GM23338 (cell line): ENCODE data around the gene FNDC8. TPM values are rescaled to one million over a fixed set of nuclear protein-coding genes. Genes with fewer than 3 reads are reported as not detected.

Experiments
- ATAC-seq: fragments of 200-7000 bp; cut with Tn5 transposase; 3 replicates; pipeline ENCODE4 v1.9.1; 2020
- DNase-seq: peaks from one replicate; pipeline ENCODE4 v3.0.0-alpha.2; 2015; ENCODE audit warnings: low spot score
- H2AFZ ChIP-seq: fragments of 200-600 bp; sonication (generic); 2 replicates; pipeline ENCODE4 v1.8.0; 2016; ENCODE audit warnings: antibody characterized with exemption, mild to moderate bottlenecking, moderate library complexity
- H3F3A ChIP-seq: fragments of 200-600 bp; sonication (generic); replicated peaks from 2 replicates; pipeline ENCODE4 v1.8.0; 2017; ENCODE audit warnings: antibody characterized with exemption, mixed run types, low read depth
- H3K27ac ChIP-seq: fragments of 200-600 bp; sonication (generic); 2 replicates; pipeline ENCODE4 v1.6.1; 2016; ENCODE audit warnings: low read depth
- H3K27me3 ChIP-seq: fragments of 200-600 bp; sonication (generic); 2 replicates; pipeline ENCODE4 v1.8.0; 2016; ENCODE audit warnings: mild to moderate bottlenecking, mixed run types, moderate library complexity; ENCODE audit not compliant: insufficient read depth
- H3K36me3 ChIP-seq: fragments of 200-600 bp; sonication (generic); 2 replicates; pipeline ENCODE4 v1.8.0; 2016; ENCODE audit warnings: mild to moderate bottlenecking; ENCODE audit not compliant: insufficient read depth
- H3K4me1 ChIP-seq: fragments of 200-600 bp; sonication (generic); 2 replicates; pipeline ENCODE4 v1.8.0; 2016; ENCODE audit warnings: mild to moderate bottlenecking, moderate library complexity; ENCODE audit not compliant: insufficient read depth
- H3K4me2 ChIP-seq: fragments of 200-600 bp; sonication (generic); 2 replicates; pipeline ENCODE4 v1.7.1; 2017; ENCODE audit warnings: mixed run types
- H3K4me3 ChIP-seq: fragments of 200-600 bp; sonication (generic); 2 replicates; pipeline ENCODE4 v1.6.1; 2016; ENCODE audit warnings: mixed run types
- H3K79me2 ChIP-seq: fragments of 200-600 bp; sonication (generic); replicated peaks from 2 replicates; pipeline ENCODE4 v1.8.0; 2017; ENCODE audit warnings: mild to moderate bottlenecking; ENCODE audit not compliant: insufficient read depth
- H3K9me2 ChIP-seq: fragments of 200-600 bp; sonication (generic); 2 replicates; pipeline ENCODE4 v1.8.0; 2017; ENCODE audit not compliant: insufficient read depth
- H4K20me1 ChIP-seq: fragments of 200-600 bp; sonication (generic); replicated peaks from 2 replicates; pipeline ENCODE4 v1.8.0; 2017; ENCODE audit warnings: mild to moderate bottlenecking; ENCODE audit not compliant: insufficient read depth
- H3K27ac Mint-ChIP-seq: 2 replicates; pipeline ENCODE4 v1.8.0; 2020; ENCODE audit warnings: inconsistent platforms, mild to moderate bottlenecking, moderate library complexity, mixed read lengths
- H3K27me3 Mint-ChIP-seq: 3 replicates; pipeline ENCODE4 v1.8.0; 2022; ENCODE audit warnings: low read depth, mild to moderate bottlenecking, moderate library complexity, mixed read lengths, inconsistent platforms; ENCODE audit not compliant: insufficient read depth, poor library complexity
- H3K36me3 Mint-ChIP-seq: 3 replicates; pipeline ENCODE4 v1.8.0; 2021; ENCODE audit warnings: low read depth, mild to moderate bottlenecking, inconsistent platforms, moderate library complexity, mixed read lengths
- H3K4me1 Mint-ChIP-seq: 3 replicates; pipeline ENCODE4 v1.8.0; 2020; ENCODE audit warnings: mild to moderate bottlenecking, inconsistent platforms, mixed read lengths
- H3K4me3 Mint-ChIP-seq: 3 replicates; pipeline ENCODE4 v1.8.0; 2021; ENCODE audit warnings: moderate library complexity, mild to moderate bottlenecking, inconsistent platforms, mixed read lengths
- H3K9me3 Mint-ChIP-seq: 3 replicates; pipeline ENCODE4 v1.8.0; 2020; ENCODE audit warnings: moderate library complexity, mild to moderate bottlenecking, inconsistent platforms, mixed read lengths
- CREB1 ChIP-seq: fragments of 250-450 bp; sonication (Bioruptor Pico); IDR thresholded peaks from 2 replicates; pipeline ENCODE4 v1.5.0; 2020; ENCODE audit warnings: low read depth, mild to moderate bottlenecking, moderate library complexity
- EZH2 ChIP-seq: fragments of 200-600 bp; sonication (generic); IDR thresholded peaks from one replicate; pipeline ENCODE4 v1.8.0; 2017; ENCODE audit warnings: antibody characterized with exemption, mild to moderate bottlenecking, low read depth; ENCODE audit not compliant: unreplicated experiment
- EZH2phosphoT487 ChIP-seq: fragments of 200-600 bp; sonication (generic); IDR thresholded peaks from one replicate; pipeline ENCODE4 v1.8.1; 2018; ENCODE audit warnings: antibody characterized with exemption; ENCODE audit not compliant: unreplicated experiment
- JUNB ChIP-seq: IDR thresholded peaks from one replicate; pipeline ENCODE4 v1.6.1; 2016; ENCODE audit warnings: antibody characterized with exemption; ENCODE audit not compliant: unreplicated experiment
- NANOG ChIP-seq: IDR thresholded peaks from 2 replicates; pipeline ENCODE4 v1.6.1; 2016; ENCODE audit warnings: antibody characterized with exemption, borderline replicate concordance
- POLR2AphosphoS5 ChIP-seq: IDR thresholded peaks from 2 replicates; pipeline ENCODE4 v1.6.1; 2016; ENCODE audit warnings: antibody characterized with exemption, low read depth
- STAT1 ChIP-seq: IDR thresholded peaks from one replicate; pipeline ENCODE4 v1.6.1; 2016; ENCODE audit warnings: antibody characterized with exemption; ENCODE audit not compliant: unreplicated experiment
- ZNF114 ChIP-seq: fragments of 250-450 bp; sonication (Bioruptor Pico); IDR thresholded peaks from 2 replicates; pipeline ENCODE4 v1.5.0; 2020; ENCODE audit warnings: mild to moderate bottlenecking, moderate library complexity
- ZNF331 ChIP-seq: fragments of 250-450 bp; sonication (Bioruptor Pico); IDR thresholded peaks from 2 replicates; pipeline ENCODE4 v1.5.0; 2020; ENCODE audit warnings: low read depth, mild to moderate bottlenecking, moderate library complexity
- polyA plus RNA-seq: library from polyadenylated mRNA; unstranded; fragments of >200 nt; fragmentation: Nextera tagmentation; extraction: Ambion mirVana; gene quantifications from 2 replicates; pipeline ENCODE4 v1.2.1, GENCODE V29; 2016
- total RNA-seq: library from RNA; depleted of rRNA; stranded (reverse); fragments of >200 nt; shearing (Covaris generic); gene quantifications from 2 replicates; pipeline ENCODE4 v1.2.3, GENCODE V29; 2014
- TF ChIP-seq, protein P1 (sequence below): fragments of 250-450 bp; sonication (Bioruptor Pico); IDR thresholded peaks from 2 replicates; pipeline ENCODE4 v1.5.0; 2020; ENCODE audit warnings: mild to moderate bottlenecking, moderate library complexity
- TF ChIP-seq, protein P2 (sequence below), 2 experiments: fragments of 200-600 bp in 1 of 2; sonication (generic) in 1 of 2; conservative IDR thresholded peaks; 2 replicates each; pipeline versions ENCODE4 v1.5.1 to v1.6.1; 2016 to 2017; ENCODE audit warnings: antibody characterized with exemption in 2 of 2, low read depth in 2 of 2, mild to moderate bottlenecking in 2 of 2, moderate library complexity in 1 of 2
- TF ChIP-seq, protein P3 (sequence below): IDR thresholded peaks from one replicate; pipeline ENCODE4 v1.6.1; 2018; ENCODE audit warnings: antibody characterized with exemption; ENCODE audit not compliant: unreplicated experiment
- TF ChIP-seq, protein P4 (sequence below): IDR thresholded peaks from 2 replicates; pipeline ENCODE4 v1.6.1; 2016; ENCODE audit warnings: antibody characterized with exemption

Gene FNDC8
- total and polyA plus RNA-seq, 2 experiments from 2014 or later: not detected

DNA sequence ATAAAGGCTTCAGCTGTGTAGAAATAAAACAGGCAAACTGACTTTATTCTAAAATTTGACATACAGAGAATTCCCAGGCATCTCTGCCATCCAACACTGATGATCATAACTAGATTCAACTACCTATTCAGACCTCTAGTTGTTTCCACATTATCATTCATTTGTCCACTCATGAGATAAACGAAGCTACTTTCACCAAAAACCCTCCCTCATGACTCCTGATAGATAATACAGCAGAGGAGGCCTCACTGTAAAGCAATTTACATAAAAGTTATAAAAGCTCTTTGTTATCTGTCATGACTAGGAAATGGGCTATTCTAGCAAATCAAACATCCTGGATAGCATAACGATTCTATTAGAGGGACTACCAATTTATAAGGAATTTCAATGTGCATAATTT, 38.3 kb upstream of the FNDC8 start:
- Histone ChIP-seq H3F3A (peaks cover 2% of the 10 kb centered on the region; the same call in 1 of the 2 replicates), H3K9me2 (no peaks in the 10 kb centered on the region), H3K27ac (no peak overlapping the region), H3K36me3 (no peaks in the 10 kb centered on the region), H2AFZ (no peak overlapping the region), H3K4me3 (no peak overlapping the region), H3K27me3 (peaks cover 6% of the 10 kb centered on the region; the same call in 1 of the 2 replicates), H3K4me1 (peaks cover 79% of the 10 kb centered on the region), H4K20me1 (no peaks in the 10 kb centered on the region), H3K4me2 (0 out of 2 replicates have a peak overlapping the region, but pooled peaks have one; percentile 60), H3K79me2 (peaks cover 13% of the 10 kb centered on the region)
- Mint-ChIP-seq H3K4me3 (no peak overlapping the region; the same call in 2 of the 3 replicates), H3K9me3 (no peaks in the 10 kb centered on the region; the same call in 2 of the 3 replicates), H3K4me1 (peaks cover 72% of the 10 kb centered on the region), H3K27me3 (peaks cover 7% of the 10 kb centered on the region), H3K36me3 (no peaks in the 10 kb centered on the region; the same call in 2 of the 3 replicates), H3K27ac (peak overlapping the region; percentile 46)
- TF ChIP-seq ZNF331 (CRISPR knock-in tag) (no peak), EZH2 (no peak), CREB1 (no peak), ZNF114 (CRISPR knock-in tag) (no peak), JUNB (no peak), STAT1 (no peak), EZH2phosphoT487 (no peak), POLR2AphosphoS5 (no peak), NANOG (no peak)
- TF ChIP-seq, protein P1, sequence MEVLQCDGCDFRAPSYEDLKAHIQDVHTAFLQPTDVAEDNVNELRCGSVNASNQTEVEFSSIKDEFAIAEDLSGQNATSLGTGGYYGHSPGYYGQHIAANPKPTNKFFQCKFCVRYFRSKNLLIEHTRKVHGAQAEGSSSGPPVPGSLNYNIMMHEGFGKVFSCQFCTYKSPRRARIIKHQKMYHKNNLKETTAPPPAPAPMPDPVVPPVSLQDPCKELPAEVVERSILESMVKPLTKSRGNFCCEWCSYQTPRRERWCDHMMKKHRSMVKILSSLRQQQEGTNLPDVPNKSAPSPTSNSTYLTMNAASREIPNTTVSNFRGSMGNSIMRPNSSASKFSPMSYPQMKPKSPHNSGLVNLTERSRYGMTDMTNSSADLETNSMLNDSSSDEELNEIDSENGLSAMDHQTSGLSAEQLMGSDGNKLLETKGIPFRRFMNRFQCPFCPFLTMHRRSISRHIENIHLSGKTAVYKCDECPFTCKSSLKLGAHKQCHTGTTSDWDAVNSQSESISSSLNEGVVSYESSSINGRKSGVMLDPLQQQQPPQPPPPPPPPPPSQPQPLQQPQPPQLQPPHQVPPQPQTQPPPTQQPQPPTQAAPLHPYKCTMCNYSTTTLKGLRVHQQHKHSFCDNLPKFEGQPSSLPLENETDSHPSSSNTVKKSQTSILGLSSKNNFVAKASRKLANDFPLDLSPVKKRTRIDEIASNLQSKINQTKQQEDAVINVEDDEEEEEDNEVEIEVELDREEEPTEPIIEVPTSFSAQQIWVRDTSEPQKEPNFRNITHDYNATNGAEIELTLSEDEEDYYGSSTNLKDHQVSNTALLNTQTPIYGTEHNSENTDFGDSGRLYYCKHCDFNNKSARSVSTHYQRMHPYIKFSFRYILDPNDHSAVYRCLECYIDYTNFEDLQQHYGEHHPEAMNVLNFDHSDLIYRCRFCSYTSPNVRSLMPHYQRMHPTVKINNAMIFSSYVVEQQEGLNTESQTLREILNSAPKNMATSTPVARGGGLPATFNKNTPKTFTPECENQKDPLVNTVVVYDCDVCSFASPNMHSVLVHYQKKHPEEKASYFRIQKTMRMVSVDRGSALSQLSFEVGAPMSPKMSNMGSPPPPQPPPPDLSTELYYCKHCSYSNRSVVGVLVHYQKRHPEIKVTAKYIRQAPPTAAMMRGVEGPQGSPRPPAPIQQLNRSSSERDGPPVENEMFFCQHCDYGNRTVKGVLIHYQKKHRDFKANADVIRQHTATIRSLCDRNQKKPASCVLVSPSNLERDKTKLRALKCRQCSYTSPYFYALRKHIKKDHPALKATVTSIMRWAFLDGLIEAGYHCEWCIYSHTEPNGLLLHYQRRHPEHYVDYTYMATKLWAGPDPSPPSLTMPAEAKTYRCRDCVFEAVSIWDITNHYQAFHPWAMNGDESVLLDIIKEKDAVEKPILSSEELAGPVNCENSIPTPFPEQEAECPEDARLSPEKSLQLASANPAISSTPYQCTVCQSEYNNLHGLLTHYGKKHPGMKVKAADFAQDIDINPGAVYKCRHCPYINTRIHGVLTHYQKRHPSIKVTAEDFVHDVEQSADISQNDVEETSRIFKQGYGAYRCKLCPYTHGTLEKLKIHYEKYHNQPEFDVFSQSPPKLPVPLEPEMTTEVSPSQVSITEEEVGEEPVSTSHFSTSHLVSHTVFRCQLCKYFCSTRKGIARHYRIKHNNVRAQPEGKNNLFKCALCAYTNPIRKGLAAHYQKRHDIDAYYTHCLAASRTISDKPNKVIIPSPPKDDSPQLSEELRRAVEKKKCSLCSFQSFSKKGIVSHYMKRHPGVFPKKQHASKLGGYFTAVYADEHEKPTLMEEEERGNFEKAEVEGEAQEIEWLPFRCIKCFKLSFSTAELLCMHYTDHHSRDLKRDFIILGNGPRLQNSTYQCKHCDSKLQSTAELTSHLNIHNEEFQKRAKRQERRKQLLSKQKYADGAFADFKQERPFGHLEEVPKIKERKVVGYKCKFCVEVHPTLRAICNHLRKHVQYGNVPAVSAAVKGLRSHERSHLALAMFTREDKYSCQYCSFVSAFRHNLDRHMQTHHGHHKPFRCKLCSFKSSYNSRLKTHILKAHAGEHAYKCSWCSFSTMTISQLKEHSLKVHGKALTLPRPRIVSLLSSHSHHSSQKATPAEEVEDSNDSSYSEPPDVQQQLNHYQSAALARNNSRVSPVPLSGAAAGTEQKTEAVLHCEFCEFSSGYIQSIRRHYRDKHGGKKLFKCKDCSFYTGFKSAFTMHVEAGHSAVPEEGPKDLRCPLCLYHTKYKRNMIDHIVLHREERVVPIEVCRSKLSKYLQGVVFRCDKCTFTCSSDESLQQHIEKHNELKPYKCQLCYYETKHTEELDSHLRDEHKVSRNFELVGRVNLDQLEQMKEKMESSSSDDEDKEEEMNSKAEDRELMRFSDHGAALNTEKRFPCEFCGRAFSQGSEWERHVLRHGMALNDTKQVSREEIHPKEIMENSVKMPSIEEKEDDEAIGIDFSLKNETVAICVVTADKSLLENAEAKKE (CRISPR knock-in tag): no peak
- TF ChIP-seq, protein P2, sequence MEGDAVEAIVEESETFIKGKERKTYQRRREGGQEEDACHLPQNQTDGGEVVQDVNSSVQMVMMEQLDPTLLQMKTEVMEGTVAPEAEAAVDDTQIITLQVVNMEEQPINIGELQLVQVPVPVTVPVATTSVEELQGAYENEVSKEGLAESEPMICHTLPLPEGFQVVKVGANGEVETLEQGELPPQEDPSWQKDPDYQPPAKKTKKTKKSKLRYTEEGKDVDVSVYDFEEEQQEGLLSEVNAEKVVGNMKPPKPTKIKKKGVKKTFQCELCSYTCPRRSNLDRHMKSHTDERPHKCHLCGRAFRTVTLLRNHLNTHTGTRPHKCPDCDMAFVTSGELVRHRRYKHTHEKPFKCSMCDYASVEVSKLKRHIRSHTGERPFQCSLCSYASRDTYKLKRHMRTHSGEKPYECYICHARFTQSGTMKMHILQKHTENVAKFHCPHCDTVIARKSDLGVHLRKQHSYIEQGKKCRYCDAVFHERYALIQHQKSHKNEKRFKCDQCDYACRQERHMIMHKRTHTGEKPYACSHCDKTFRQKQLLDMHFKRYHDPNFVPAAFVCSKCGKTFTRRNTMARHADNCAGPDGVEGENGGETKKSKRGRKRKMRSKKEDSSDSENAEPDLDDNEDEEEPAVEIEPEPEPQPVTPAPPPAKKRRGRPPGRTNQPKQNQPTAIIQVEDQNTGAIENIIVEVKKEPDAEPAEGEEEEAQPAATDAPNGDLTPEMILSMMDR (conservative IDR thresholded peaks at IDR 0.05; ENCODE audit: low read depth in 2 of 2): no peak
- TF ChIP-seq, protein P3, sequence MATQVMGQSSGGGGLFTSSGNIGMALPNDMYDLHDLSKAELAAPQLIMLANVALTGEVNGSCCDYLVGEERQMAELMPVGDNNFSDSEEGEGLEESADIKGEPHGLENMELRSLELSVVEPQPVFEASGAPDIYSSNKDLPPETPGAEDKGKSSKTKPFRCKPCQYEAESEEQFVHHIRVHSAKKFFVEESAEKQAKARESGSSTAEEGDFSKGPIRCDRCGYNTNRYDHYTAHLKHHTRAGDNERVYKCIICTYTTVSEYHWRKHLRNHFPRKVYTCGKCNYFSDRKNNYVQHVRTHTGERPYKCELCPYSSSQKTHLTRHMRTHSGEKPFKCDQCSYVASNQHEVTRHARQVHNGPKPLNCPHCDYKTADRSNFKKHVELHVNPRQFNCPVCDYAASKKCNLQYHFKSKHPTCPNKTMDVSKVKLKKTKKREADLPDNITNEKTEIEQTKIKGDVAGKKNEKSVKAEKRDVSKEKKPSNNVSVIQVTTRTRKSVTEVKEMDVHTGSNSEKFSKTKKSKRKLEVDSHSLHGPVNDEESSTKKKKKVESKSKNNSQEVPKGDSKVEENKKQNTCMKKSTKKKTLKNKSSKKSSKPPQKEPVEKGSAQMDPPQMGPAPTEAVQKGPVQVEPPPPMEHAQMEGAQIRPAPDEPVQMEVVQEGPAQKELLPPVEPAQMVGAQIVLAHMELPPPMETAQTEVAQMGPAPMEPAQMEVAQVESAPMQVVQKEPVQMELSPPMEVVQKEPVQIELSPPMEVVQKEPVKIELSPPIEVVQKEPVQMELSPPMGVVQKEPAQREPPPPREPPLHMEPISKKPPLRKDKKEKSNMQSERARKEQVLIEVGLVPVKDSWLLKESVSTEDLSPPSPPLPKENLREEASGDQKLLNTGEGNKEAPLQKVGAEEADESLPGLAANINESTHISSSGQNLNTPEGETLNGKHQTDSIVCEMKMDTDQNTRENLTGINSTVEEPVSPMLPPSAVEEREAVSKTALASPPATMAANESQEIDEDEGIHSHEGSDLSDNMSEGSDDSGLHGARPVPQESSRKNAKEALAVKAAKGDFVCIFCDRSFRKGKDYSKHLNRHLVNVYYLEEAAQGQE: no peak
- TF ChIP-seq, protein P4, sequence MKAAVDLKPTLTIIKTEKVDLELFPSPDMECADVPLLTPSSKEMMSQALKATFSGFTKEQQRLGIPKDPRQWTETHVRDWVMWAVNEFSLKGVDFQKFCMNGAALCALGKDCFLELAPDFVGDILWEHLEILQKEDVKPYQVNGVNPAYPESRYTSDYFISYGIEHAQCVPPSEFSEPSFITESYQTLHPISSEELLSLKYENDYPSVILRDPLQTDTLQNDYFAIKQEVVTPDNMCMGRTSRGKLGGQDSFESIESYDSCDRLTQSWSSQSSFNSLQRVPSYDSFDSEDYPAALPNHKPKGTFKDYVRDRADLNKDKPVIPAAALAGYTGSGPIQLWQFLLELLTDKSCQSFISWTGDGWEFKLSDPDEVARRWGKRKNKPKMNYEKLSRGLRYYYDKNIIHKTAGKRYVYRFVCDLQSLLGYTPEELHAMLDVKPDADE: no peak
- ATAC-seq (no peak), DNase-seq (no peak)
